ENCODE results near the gene KRT73.

Gene KRT73

GRCh38 chr12:52645982-52646381, 27.6 kb upstream of the KRT73 start:
- no peak for DNase-seq (ENCODE audit: low read depth in 1 of 2, low spot score in 1 of 2)

- DNase-seq (ENCODE audit: low read depth in 1 of 2, low spot score in 1 of 2), result no peak
Measured at GRCh38 chr12:52645120-52645761, 26.9 kb upstream of the KRT73 start.

GRCh38 chr12:52644078-52644415, 25.7 kb upstream of the KRT73 start:
- DNase-seq (ENCODE audit: low read depth in 1 of 2, low spot score in 1 of 2), result no peak

DNA sequence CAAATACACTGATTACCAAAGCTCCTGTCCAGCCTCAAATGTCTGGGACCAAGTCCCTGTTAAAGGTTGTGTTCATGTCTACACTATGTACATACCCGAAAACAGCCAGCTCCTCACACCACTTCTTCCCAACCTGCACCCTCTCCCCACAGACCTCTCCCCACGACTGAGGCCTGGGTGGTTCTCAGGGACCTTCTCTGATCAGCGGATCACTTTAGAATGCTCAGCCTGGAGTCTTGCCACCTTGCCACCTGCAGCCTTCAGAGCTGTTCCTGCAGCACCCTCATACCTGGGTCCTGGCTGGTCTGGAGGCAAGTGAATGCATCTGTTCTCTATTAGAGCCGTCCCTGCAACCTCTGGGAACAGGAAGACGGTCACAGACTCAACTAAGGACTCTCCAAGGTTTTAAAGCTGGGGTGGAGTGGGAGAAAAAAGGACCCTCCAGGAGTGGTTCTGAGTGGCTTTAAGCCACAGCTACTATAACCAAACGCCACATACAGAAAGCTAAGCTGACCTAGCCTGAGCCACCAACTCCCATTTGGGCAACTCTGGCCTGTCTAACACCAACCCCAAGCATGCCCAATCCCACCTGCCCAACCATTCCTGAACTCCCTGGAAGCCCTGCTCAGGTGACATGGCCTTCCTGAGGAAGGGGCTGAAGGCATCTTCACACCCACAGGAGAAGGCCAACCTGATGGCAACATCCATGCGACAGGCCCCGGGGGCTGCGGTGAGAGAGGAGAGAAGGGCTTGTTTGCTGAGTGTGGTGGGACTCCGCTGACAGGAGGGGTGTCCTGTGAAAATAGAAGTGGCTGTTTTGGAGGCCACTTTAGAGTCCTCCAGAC, 25.1 kb upstream of the KRT73 start:
- DNase-seq (ENCODE audit: low read depth in 1 of 2, low spot score in 1 of 2), result no peak

DNA sequence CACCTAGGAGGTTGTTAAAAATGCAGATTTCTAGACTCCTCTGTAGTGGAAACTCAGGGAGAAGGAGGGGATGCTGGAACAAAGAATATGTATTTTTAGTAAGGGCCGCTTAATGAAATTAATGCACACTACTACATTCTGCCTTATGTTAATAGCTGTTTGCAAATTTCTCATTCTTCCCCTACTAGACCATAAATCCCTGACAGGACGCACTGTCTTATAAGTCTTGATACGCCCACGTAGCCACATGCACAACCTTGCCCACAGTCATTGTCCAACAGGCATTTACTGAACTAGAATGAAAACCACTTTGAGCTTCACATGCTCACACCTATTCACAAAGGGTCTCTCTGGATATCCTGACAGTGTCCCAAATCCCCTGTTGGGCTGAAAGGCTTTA, 23.1 kb upstream of the KRT73 start:
- no peak for DNase-seq (ENCODE audit: low read depth in 1 of 2, low spot score in 1 of 2)

DNA sequence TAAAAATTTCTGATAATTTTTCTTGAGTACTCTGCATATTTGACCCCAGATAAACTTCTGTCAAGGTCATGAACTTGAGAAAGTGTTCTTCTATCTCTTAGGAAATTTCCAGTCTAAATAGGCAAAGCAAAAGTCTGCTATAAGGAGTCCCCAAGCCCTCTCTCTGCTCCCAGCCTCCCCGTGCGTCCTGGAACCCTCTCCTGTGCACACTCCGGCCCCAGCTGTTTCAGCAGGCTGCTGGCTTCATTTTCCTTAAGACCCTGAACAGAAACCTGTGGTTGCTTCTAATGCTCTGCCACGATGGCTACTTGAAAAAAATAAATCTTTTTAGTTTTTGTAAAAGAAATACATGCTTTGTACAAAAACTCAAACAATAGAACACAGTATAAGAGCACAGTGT, 18.9 kb upstream of the KRT73 start:
- no peak for DNase-seq (ENCODE audit: low read depth in 1 of 2, low spot score in 1 of 2)

GRCh38 chr12:52636592-52637258, 18.4 kb upstream of the KRT73 start:
- DNase-seq (ENCODE audit: low read depth in 1 of 2, low spot score in 1 of 2), result no peak

- no peak for DNase-seq (ENCODE audit: low read depth in 1 of 2, low spot score in 1 of 2)
Measured at GRCh38 chr12:52636189-52636588, 17.8 kb upstream of the KRT73 start.

DNA sequence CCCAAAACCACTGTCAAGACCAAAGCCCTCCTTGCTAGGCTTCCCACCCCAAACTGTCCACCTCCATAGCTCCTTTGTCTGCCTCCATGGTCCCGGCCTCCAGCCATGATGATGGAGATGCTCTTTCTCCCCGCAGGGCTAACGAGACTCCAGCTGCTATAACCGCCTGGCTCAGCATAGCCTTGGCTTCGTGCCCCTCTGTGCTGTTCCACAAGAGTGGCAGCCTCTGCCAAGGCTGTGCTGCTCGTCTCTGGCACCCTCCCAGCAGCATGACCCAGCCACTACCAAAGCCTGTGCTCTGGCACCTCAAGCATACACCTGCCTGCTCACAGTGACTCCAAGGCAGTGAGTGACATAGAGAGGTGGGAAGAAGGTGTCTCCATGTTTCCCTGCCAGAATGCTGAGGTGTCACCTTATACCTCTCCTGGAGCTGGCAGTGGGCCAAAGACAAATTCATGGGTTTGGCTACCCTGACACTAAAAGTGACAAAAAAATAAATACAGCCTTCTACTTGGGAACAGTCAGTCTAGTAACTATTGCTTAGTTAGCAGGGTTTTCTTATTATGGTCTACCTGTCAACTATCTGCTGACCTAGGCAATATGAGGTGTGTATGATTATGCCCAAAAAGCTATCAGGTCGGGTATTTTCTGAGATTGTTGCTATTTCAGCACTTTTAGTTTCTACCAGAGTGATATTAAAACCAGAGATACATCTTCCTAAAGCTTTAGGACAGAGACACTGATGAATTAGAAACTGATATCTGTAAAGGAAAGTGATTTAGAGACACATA, 16.1 kb upstream of the KRT73 start:
- no peak for DNase-seq (ENCODE audit: low read depth in 1 of 2, low spot score in 1 of 2)

- no peak for DNase-seq (ENCODE audit: low read depth in 1 of 2, low spot score in 1 of 2)
Measured at GRCh38 chr12:52633383-52633782, 15.0 kb upstream of the KRT73 start.

DNA sequence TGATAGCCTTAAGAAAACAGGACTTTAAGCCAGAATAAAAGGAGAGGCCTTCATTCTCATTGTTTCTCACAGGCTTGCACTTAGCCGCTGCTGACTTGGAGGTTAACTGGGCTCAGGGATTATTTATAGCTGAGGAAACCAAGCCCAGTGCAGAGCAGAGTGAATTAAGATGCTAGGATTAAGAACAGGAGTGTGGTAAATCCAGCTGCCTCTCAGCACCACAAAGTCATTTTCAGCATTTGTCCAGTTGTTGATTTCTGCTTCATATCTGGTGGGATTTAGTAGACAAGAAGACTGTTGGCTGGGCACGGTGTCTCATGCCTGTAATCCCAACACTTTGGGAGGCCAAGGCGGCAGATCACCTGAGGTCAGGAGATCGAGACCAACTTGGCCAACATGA, 14.3 kb upstream of the KRT73 start:
- DNase-seq (ENCODE audit: low read depth in 1 of 2, low spot score in 1 of 2), result no peak

DNA sequence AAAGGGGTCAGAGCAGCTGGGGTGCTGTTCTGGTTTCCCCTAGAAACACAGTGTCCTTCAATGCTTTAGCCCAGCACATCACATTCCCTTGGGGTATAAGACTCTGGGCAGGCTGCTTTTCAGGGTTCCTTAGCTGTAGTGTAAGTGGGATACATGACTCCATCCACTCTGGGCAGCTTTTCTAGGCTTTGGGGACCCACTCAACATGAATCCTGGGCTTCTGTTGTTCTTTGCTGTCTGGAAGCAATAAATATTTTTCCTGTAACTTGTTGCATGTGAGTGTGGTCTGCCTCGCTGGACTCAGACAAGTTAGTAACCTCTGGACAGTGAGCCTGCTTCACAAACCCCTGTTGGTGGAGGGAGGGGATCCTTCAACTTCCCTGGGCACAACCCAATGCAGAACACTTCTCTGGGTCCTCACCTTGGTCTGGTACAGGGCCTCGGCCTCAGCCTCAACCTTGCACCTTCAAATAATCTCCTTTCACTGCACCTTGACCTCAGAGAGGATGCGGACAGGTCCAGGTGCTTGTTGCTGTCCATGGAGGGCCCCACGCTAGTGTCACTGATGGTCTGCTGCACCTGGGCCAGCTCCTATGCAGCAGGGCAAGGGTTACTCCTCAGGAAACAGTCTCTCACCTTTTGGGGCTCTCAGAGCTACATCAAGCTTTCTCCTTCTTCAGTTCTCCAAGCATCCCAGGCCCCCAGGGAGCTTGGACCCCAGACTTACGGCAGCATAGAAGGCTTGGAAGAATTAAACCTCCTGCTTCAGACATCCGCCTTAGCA, 13.5 kb upstream of the KRT73 start:
- DNase-seq (ENCODE audit: low read depth in 1 of 2, low spot score in 1 of 2), result no peak

- no peak for DNase-seq (ENCODE audit: low read depth in 1 of 2, low spot score in 1 of 2)
Measured at GRCh38 chr12:52631264-52631663, 12.9 kb upstream of the KRT73 start.

- DNase-seq (ENCODE audit: low read depth in 1 of 2, low spot score in 1 of 2), result no peak
Measured at GRCh38 chr12:52630599-52631200, 12.3 kb upstream of the KRT73 start.

DNA sequence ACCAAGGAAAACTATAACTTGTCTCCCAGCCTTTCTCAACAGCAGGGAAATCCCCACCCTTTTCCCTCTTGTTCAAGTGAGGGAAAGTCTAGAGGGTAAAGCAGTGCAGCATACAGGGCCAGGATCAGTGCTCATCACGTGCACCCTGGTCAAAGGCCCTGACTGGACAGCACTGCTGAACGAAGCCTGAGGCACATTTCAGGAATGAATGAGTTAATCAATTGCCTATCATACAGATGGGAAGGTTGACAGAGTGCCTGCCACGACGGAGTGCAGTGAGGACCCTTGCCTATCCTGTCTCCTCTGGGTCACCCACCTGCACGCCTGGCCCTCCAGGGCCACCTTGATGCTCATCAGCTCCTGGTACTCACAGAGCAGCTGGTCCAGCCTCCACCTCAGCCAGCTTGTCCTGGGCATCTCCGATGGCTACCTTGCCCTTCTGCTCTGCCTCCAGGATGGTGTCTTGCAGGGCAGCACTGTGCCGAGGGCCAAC, 11.7 kb upstream of the KRT73 start:
- no peak for DNase-seq (ENCODE audit: low read depth in 1 of 2, low spot score in 1 of 2)

DNA sequence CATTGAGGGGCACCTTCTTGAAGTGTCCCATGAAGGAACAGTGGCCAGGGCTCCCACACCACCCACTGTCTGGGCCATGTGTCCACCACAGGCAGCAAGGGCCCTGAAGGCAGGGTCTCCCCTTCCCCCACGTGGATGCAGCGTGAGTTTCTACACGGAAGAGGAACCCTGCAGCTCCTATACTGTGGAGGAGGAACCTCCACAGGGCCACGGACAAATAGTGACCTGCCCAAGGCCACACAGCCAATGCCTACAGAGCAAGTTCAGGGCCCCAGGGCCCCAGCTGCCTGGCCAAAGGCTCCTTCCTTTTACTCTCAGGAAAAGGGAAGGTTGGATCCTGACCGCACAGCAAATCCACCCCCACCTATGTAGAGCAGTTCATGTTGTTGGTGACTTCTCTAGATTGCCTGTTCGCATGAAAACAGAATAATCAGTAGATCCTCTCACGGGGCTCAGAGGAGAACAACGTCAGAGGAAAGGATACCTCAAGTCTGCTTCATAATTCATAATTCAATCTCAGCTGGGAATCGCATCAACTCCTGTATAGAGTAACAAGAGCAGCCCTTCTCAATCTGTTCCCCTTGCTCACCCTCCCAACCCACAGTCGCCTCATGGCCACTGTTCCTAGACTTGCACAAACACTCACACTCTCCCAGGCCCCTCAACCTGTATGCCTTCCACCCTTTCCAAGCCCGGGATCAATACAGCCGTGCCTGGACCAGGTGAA, 11.1 kb upstream of the KRT73 start:
- no peak for DNase-seq (ENCODE audit: low read depth in 1 of 2, low spot score in 1 of 2)

- DNase-seq (ENCODE audit: low read depth in 1 of 2, low spot score in 1 of 2), result no peak
Measured at GRCh38 chr12:52628841-52629240, 10.5 kb upstream of the KRT73 start.

DNA sequence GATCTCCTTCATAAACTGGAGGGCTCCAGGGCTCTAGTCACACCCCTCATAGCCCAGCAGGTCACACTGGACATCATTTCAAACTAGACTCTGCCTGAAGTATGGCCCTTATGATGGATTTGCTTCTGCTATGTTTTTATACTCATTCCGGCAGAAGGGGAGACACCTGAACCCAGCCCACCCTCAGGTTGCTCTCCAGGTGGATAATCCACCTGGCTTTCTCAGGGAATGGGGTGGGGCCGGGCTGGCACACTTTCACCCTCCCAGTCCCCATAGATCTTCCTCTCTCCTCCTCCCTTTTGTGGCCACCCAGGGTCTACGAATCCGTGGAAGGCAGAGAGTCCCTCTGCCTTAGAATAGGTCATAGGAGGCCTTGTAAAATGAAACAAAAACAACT, 9.8 kb upstream of the KRT73 start:
- DNase-seq (ENCODE audit: low read depth in 1 of 2, low spot score in 1 of 2), result no peak

DNA sequence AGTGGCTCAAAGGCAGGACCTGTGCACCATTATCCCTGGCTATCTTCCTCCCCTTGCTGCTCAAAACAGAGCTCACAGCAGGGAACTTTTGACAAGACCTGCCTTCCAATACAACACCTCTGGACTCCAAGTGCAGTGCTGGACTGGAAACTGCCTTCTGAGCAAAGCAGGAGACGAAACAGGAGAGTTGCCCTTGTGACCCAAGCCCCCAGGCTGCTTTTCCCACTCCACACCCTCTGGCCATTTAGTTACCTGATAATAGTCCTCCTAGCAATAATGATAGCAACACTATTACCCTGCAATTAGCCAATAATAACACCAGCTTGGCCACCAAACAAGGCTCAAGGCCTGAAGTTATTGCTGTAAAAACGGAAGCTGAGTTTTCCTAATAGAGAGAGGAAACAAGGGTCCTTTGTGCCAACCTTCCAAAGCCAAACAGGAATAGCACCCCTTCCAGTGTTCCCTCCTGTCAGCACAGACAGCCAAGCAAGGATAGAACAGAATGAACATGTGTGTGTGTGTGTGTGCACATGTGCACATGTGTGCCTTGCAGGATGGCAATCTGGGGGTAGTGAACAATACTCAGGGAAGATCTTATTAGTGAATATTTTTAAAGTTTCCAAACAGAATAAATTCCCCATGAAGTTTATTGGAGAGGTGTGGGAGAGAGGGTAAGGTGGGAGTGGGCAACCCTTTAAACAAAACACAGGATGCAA, 9.2 kb upstream of the KRT73 start:
- no peak for DNase-seq (ENCODE audit: low read depth in 1 of 2, low spot score in 1 of 2)

Measured in activated T-helper 1 cell treated with anti-CD3 and anti-CD28 coated beads, Interleukin-2, amount 50 U/mL, for 16 hours (primary cell).